Hepatocyte (in vitro differentiated cells): ENCODE results near the gene MUCL3.

Source experiments
- CTCF ChIP-seq: fragments of 200-600 bp; sonication (generic); IDR thresholded peaks from 2 replicates; pipeline ENCODE4 v1.5.1; 2016; ENCODE audit warnings: antibody characterized with exemption, mild to moderate bottlenecking; ENCODE audit not compliant: poor library complexity
- EZH2 ChIP-seq: fragments of 200-600 bp; sonication (generic); IDR thresholded peaks from 2 replicates; pipeline ENCODE4 v1.6.1; 2016; ENCODE audit warnings: antibody characterized with exemption, mild to moderate bottlenecking, borderline replicate concordance

DNA sequence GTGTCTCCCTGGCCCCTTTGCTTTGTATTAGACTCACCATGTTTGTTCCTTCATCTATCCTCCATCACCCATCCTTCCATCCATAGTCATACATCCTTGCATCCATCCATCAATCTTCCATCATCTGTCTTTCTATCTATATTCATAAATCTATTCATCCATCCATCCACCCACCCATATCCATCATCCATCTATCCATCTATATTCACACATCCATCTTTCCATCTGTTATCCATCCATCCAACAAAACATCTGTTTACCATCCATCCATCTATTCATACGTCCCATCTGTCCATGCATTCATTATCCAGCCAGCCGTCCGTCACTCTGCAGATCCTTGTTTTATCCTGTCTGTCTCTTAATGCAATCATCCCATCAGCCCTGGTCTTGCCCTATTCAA lies 45.8 kb upstream of the MUCL3 start:
- TF ChIP-seq CTCF (no peak), EZH2 (no peak)
